Activated CD4-positive, alpha-beta T cell treated with anti-CD3 and anti-CD28 coated beads, Interleukin-2, amount 50 U/mL, for 48 hours (primary cell): ENCODE data around the gene OR11L1.

ENCODE experiments used
- DNase-seq, 2 experiments: peaks; one replicate each; pipeline ENCODE4 v3.0.0-alpha.2; 2020

The OR11L1 gene

DNA sequence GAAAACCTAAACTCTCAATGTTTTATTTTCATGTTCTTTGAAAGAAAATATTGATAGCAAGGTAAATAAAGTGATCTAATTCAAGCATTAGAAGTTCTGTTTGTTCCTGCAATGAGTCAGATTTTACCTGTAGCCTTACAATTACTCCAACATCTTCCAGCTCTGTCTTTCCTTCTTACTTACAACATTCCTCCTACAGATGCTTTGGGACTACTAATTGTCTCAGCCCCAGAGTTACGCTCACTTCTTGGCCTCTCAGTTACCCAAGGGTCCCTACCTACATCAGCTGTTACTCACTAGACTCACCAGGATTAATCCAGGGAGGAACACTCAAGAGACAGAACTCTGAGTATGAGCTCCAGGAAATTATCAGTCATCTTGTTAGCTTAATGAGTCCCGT, 44.2 kb downstream of the OR11L1 start:
- DNase-seq = no peak
